ENCODE data around the gene PDCL3. TPM values are rescaled to one million over a fixed set of nuclear protein-coding genes. Genes with fewer than 3 reads are reported as not detected.

The PDCL3 gene
- polyA plus RNA-seq, 1 of the 3 experiments (the other 2 are of a cell fraction): 32.8 TPM

DNA sequence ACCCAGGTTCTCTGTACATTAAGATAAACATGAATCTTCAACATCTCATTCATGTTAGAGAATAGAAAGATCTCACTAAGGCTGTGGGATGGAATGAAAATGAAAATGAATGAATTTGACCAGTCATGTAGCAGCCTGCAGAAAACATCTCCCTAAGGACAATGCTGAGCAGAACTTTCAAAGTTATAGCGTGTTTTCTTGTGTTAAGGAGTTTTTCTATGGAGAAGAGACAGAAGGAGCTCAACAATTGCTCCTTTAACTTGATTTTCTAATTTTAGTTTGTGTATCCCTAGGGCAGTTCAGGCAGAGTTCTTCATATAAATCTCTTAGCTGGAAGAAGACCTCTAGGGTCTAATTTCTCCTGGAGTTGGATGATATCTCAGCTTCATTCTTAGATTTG lies 45.2 kb upstream of the PDCL3 start (continued):
- TF ChIP-seq, protein P1, sequence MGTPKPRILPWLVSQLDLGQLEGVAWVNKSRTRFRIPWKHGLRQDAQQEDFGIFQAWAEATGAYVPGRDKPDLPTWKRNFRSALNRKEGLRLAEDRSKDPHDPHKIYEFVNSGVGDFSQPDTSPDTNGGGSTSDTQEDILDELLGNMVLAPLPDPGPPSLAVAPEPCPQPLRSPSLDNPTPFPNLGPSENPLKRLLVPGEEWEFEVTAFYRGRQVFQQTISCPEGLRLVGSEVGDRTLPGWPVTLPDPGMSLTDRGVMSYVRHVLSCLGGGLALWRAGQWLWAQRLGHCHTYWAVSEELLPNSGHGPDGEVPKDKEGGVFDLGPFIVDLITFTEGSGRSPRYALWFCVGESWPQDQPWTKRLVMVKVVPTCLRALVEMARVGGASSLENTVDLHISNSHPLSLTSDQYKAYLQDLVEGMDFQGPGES (IDR thresholded peaks at IDR 0.05; ENCODE audit: low read depth, low read length): no peak
- TF ChIP-seq RCOR1 (IDR thresholded peaks at IDR 0.05; ENCODE audit: low read length): no peak
- TF ChIP-seq FOXM1 (IDR thresholded peaks at IDR 0.05; ENCODE audit: low read depth): no peak
- TF ChIP-seq ELF1 (IDR thresholded peaks at IDR 0.05): no peak
- TF ChIP-seq EZH2phosphoT487 (IDR thresholded peaks at IDR 0.05; ENCODE audit: borderline replicate concordance, low read depth): no peak
- no peak for TF ChIP-seq FOXJ3 (CRISPR knock-in tag; IDR thresholded peaks at IDR 0.05)

DNA sequence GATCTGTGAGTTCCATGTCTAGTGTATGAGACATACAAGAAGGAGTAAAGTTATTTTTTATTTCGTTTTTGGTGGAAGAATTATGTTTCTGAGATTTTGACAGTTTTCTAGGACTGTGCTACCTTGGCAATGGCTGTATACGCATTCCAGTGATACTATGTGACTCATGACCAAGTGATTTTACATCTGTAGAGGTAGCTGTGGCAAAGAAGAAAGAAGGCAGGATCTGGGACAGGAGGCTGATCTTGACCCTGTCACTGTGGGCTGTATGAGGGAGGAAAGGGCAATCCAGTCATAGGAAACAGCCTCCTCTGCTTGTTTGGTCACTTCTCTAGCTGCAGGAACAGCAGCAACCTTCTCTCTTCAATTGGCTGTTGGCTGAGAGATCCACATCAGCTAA lies 44.0 kb upstream of the PDCL3 start:
- no peak for DNase-seq

GRCh38 chr2:100520224-100520623 lies 42.6 kb upstream of the PDCL3 start:
- CTCF ChIA-PET: interaction anchor here (0.8 to 1.4 kb wide), 2 partner anchors 21 to 37 kb away, joined by 4 read pairs; no protein-coding TSS in a partner anchor

More for the DNA sequence above, 44.0 kb upstream of the PDCL3 start:
- H3K9me2 ChIP-seq: no peaks in the 10 kb centered on the region
- no peaks in the 10 kb centered on the region for H4K20me1 ChIP-seq (ENCODE audit: insufficient read depth)
- H3K4me3 ChIP-seq (ENCODE audit: low read depth in 2 of 2, low read length in 1 of 2): no peak overlapping the region
- no peaks in the 10 kb centered on the region for H3F3A ChIP-seq (replicated peaks; ENCODE audit: insufficient read depth)
- CTCF ChIA-PET: no interaction called here
- no peaks in the 10 kb centered on the region for H3K4me1 ChIP-seq (ENCODE audit: control insufficient read depth in 1 of 2, insufficient read depth in 2 of 2, low read depth in 1 of 2, low read length in 1 of 2)
- no peaks in the 10 kb centered on the region for H3K36me3 ChIP-seq (replicated peaks in 1 of 2; ENCODE audit: control insufficient read depth in 1 of 2, insufficient read depth in 2 of 2, low read length in 1 of 2)
- H3K9me3 ChIP-seq: no peaks in the 10 kb centered on the region
- TF ChIP-seq SIN3A (IDR thresholded peaks at IDR 0.05; ENCODE audit: borderline replicate concordance, low read depth, low read length): no peak
- no peak for TF ChIP-seq GATA2 (CRISPR knock-in tag; IDR thresholded peaks at IDR 0.05)
- TF ChIP-seq, protein P2, sequence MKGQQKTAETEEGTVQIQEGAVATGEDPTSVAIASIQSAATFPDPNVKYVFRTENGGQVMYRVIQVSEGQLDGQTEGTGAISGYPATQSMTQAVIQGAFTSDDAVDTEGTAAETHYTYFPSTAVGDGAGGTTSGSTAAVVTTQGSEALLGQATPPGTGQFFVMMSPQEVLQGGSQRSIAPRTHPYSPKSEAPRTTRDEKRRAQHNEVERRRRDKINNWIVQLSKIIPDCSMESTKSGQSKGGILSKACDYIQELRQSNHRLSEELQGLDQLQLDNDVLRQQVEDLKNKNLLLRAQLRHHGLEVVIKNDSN (IDR thresholded peaks at IDR 0.05; ENCODE audit: borderline replicate concordance, low read depth): no peak
- no peak for TF ChIP-seq NFIC (IDR thresholded peaks at IDR 0.05; ENCODE audit: borderline replicate concordance)
- TF ChIP-seq, protein P3, sequence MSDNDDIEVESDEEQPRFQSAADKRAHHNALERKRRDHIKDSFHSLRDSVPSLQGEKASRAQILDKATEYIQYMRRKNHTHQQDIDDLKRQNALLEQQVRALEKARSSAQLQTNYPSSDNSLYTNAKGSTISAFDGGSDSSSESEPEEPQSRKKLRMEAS (IDR thresholded peaks at IDR 0.05; ENCODE audit: low read depth): no peak
- TF ChIP-seq, protein P4, sequence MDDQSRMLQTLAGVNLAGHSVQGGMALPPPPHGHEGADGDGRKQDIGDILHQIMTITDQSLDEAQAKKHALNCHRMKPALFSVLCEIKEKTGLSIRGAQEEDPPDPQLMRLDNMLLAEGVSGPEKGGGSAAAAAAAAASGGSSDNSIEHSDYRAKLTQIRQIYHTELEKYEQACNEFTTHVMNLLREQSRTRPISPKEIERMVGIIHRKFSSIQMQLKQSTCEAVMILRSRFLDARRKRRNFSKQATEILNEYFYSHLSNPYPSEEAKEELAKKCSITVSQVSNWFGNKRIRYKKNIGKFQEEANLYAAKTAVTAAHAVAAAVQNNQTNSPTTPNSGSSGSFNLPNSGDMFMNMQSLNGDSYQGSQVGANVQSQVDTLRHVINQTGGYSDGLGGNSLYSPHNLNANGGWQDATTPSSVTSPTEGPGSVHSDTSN (IDR thresholded peaks at IDR 0.05): no peak
- TF ChIP-seq GABPA (IDR thresholded peaks at IDR 0.05; ENCODE audit: low read depth): no peak
- TF ChIP-seq MEF2A (IDR thresholded peaks at IDR 0.05; ENCODE audit: borderline replicate concordance, low read depth): no peak
- no peak overlapping the region for H3K4me2 ChIP-seq
- no peak overlapping the region for H2AFZ ChIP-seq (ENCODE audit: low read depth)
- H3K79me2 ChIP-seq (ENCODE audit: insufficient read depth): no peaks in the 10 kb centered on the region
- POLR2A ChIA-PET: no interaction called here
- H3K27me3 ChIP-seq (ENCODE audit: insufficient read depth): no peaks in the 10 kb centered on the region; the same call in 1 of the 2 replicates
- H3K27ac ChIP-seq (ENCODE audit: low read depth in 2 of 2, low read length in 1 of 2): no peak overlapping the region
- H3K9ac ChIP-seq: no peak overlapping the region
- 8% methylated on average over 2 of the region's 2 CpGs for WGBS (ENCODE audit: low lambda C conversion rate)

More at GRCh38 chr2:100520224-100520623, 42.6 kb upstream of the PDCL3 start:
- Histone ChIP-seq H3F3A (replicated peaks; ENCODE audit: insufficient read depth) (no peaks in the 10 kb centered on the region), H3K4me2 (no peak overlapping the region), H3K4me1 (ENCODE audit: control insufficient read depth in 1 of 2, insufficient read depth in 2 of 2, low read depth in 1 of 2, low read length in 1 of 2) (no peaks in the 10 kb centered on the region), H4K20me1 (ENCODE audit: insufficient read depth) (no peaks in the 10 kb centered on the region), H3K27ac (ENCODE audit: low read depth in 2 of 2, low read length in 1 of 2) (no peak overlapping the region), H2AFZ (ENCODE audit: low read depth) (no peak overlapping the region), H3K4me3 (ENCODE audit: low read depth in 2 of 2, low read length in 1 of 2) (no peak overlapping the region), H3K36me3 (replicated peaks in 1 of 2; ENCODE audit: control insufficient read depth in 1 of 2, insufficient read depth in 2 of 2, low read length in 1 of 2) (no peaks in the 10 kb centered on the region), H3K27me3 (ENCODE audit: insufficient read depth) (no peaks in the 10 kb centered on the region; the same call in 1 of the 2 replicates), H3K9ac (no peak overlapping the region), H3K79me2 (ENCODE audit: insufficient read depth) (no peaks in the 10 kb centered on the region), H3K9me2 (no peaks in the 10 kb centered on the region), H3K9me3 (no peaks in the 10 kb centered on the region)
- DNase-seq: no peak
- POLR2A ChIA-PET: no interaction called here
- 10% methylated on average over 2 of the region's 2 CpGs for WGBS (ENCODE audit: low lambda C conversion rate)
- TF ChIP-seq FOSL2 (IDR thresholded peaks at IDR 0.05; ENCODE audit: borderline replicate concordance, low read depth) (no peak), ELF1 (IDR thresholded peaks at IDR 0.05) (no peak), MXI1 (IDR thresholded peaks at IDR 0.05; ENCODE audit: low read depth, low read length) (no peak)
- TF ChIP-seq, protein P4 (IDR thresholded peaks at IDR 0.05): no peak
- TF ChIP-seq, protein P1 (IDR thresholded peaks at IDR 0.05; ENCODE audit: low read depth, low read length): no peak

Data from SK-N-SH (cell line).